Measurements from ENCODE around the gene CGB2.

Gene CGB2

GRCh38 chr19:48993175-48994034 is 38.3 kb upstream of the CGB2 start, which contains the start of the genes GYS1 and RUVBL2:
Gene GYS1 (minus strand): TSS chr19:48993309. CDS start chr19:48993112, 197 bp downstream.
Gene RUVBL2 (plus strand): TSS chr19:48993887. CDS start chr19:48993912, 25 bp downstream.
- peak; percentile 99 for TF ChIP-seq CTCF (IDR thresholded peaks at IDR 0.05; ENCODE audit: borderline replicate concordance, insufficient read depth, low read depth, low read length)
- H3K4me3 ChIP-seq (ENCODE audit: low read depth, low read length) = peak within 1 kb of the TSS; percentile 83

- TF ChIP-seq CTCF (IDR thresholded peaks at IDR 0.05; ENCODE audit: borderline replicate concordance, insufficient read depth, low read depth, low read length) = no peak
- peak overlapping the region; percentile 83 for H3K4me3 ChIP-seq (ENCODE audit: low read depth, low read length)
These were observed 37.7 kb upstream of the CGB2 start for GRCh38 chr19:48994035-48994386.

GRCh38 chr19:48997972-48998371 is 33.7 kb upstream of the CGB2 start:
- peak; percentile 51; the same call in 1 of the 2 replicates for TF ChIP-seq CTCF (IDR thresholded peaks at IDR 0.05; ENCODE audit: borderline replicate concordance, insufficient read depth, low read depth, low read length)
- no peak overlapping the region for H3K4me3 ChIP-seq (ENCODE audit: low read depth, low read length)

- peak; percentile 85 for TF ChIP-seq CTCF (IDR thresholded peaks at IDR 0.05; ENCODE audit: borderline replicate concordance, insufficient read depth, low read depth, low read length)
- no peak overlapping the region for H3K4me3 ChIP-seq (ENCODE audit: low read depth, low read length)
These were observed 32.0 kb upstream of the CGB2 start for GRCh38 chr19:48999481-49000325.

GRCh38 chr19:49004133-49004532 is 27.6 kb upstream of the CGB2 start:
- no peak overlapping the region for H3K4me3 ChIP-seq (ENCODE audit: low read depth, low read length)
- TF ChIP-seq CTCF (IDR thresholded peaks at IDR 0.05; ENCODE audit: borderline replicate concordance, insufficient read depth, low read depth, low read length) = no peak

- H3K4me3 ChIP-seq (ENCODE audit: low read depth, low read length) = no peak overlapping the region
- TF ChIP-seq CTCF (IDR thresholded peaks at IDR 0.05; ENCODE audit: borderline replicate concordance, insufficient read depth, low read depth, low read length) = no peak
These were observed 26.6 kb upstream of the CGB2 start for GRCh38 chr19:49004964-49005614.
